Skeletal muscle satellite cell (primary cell): ENCODE results near the gene SLIRP.
"Not testable (repeated sequence)": the region's sequence is repeated elsewhere in the genome, so short reads cannot be mapped to it uniquely, and the experiment has no call there.

Experiments
- H3K27me3 ChIP-seq: 2 replicates; pipeline ENCODE4 v1.7.0; 2013; ENCODE audit warnings: low read length; ENCODE audit not compliant: control insufficient read depth, insufficient read depth
- H3K36me3 ChIP-seq: 2 replicates; pipeline ENCODE4 v1.7.0; 2013; ENCODE audit warnings: mild to moderate bottlenecking, control low read depth, low read length; ENCODE audit not compliant: insufficient read depth
- H3K4me1 ChIP-seq: 2 replicates; pipeline ENCODE4 v1.7.0; 2013; ENCODE audit warnings: low read length; ENCODE audit not compliant: control insufficient read depth, insufficient read depth
- H3K4me2 ChIP-seq: 2 replicates; pipeline ENCODE4 v1.7.0; 2013; ENCODE audit warnings: mild to moderate bottlenecking, low read length
- H3K4me3 ChIP-seq: 2 replicates; pipeline ENCODE4 v1.7.0; 2013; ENCODE audit warnings: low read length
- H3K9ac ChIP-seq: 2 replicates; pipeline ENCODE4 v1.7.0; 2013; ENCODE audit warnings: mild to moderate bottlenecking, low read depth, low read length, moderate library complexity
- H3K9me3 ChIP-seq: replicated peaks from 2 replicates; pipeline ENCODE4 v1.7.0; 2013; ENCODE audit warnings: mild to moderate bottlenecking, control low read depth, low read length

Gene SLIRP

DNA sequence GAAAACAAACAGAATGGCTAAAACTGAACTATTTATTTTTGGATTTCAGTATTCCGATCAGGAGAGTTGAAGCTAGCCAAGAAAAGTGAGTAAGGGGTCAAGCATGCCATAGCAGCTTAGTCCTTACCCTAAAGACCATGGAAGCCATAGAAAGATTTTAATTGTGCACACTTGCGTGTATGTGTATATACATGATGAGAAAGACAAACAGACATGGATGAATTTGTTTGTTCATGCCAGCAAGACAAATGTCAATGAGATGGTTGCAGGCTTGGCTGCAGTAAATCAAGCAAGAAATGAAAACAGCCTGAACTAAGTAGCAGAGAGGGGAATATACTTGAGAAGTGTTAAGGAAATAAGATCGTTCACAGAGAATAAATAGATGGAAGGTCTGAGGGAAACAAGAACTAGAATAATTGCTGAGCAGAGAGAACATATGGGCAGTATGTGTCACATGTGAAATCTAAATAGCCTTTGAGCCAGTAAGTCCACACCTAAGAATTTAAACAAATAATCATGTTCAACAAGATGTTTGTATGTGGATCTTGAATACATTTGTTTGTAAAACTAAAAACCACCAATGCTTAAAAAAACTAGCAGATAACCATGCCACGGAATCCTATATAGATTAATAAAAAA is 38.3 kb downstream of the SLIRP start:
- Histone ChIP-seq H3K4me3 (no peak overlapping the region), H3K36me3 (peaks cover 38% of the 10 kb centered on the region), H3K9me3 (no peaks in the 10 kb centered on the region), H3K9ac (no peak overlapping the region), H3K4me1 (no peaks in the 10 kb centered on the region), H3K4me2 (no peak overlapping the region), H3K27me3 (no peaks in the 10 kb centered on the region)

GRCh38 chr14:77747425-77747824 is 39.5 kb downstream of the SLIRP start:
- H3K4me2 ChIP-seq, H3K4me3 ChIP-seq, H3K9me3 ChIP-seq, H3K4me1 ChIP-seq, H3K9ac ChIP-seq, H3K27me3 ChIP-seq: not testable (repeated sequence)
- H3K36me3 ChIP-seq = peaks cover 46% of the 10 kb centered on the region

DNA sequence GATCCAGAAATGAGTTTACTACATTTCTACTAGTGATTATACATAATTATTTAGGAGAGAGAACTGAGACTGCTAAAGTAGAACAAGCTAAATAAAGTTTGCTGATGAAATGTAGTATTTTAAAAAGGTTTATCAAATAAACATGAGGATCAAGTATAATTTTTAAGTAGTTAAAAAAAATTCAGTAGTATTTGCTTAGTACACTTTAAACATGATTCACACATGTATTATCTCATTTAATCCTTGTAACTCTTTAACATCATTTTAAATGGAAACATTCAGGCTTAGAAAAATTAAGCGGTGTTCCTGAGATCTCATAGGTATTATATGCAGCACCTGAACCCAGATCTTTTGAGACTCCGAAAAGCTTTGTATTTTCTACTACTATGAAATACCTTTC is 44.4 kb downstream of the SLIRP start:
- peaks cover 42% of the 10 kb centered on the region for H3K36me3 ChIP-seq

DNA sequence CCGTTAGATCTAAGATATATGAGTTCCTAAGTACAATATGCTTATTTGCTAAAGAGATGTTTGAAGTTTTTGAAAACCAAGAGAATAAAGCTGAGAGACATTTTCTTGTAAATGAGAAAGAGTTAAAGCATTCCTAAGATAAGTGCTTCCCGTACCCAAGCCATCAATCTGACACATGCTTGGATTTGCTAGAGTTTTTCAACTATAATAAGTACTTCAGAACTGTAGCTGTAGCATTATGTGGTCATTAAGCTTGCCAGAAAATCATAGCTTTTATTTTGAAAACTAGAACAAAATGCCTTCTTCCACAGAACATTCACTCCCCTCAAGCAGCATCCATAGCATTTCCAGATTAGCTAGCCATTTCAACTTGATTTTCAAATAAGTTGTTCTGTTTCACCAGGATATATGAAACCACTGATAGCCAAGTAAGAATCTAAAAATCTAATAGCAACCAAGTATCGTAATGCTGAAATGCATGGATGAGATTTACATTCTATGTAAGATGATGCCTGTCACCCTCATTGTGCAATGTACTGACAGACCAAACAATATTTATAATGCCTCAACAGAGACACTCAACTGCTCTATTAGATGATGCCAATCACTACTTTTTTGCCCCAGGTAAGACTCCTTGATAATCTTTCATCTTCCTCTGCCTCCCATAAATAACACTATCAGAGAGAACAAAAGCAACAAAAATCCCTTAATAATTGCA is 45.1 kb downstream of the SLIRP start:
- H3K9ac ChIP-seq = no peak overlapping the region
- H3K4me2 ChIP-seq = no peak overlapping the region
- H3K4me1 ChIP-seq = no peaks in the 10 kb centered on the region
- no peak overlapping the region for H3K4me3 ChIP-seq
- no peaks in the 10 kb centered on the region for H3K9me3 ChIP-seq
- H3K36me3 ChIP-seq = peaks cover 42% of the 10 kb centered on the region
- no peaks in the 10 kb centered on the region for H3K27me3 ChIP-seq

More for the DNA sequence above, 44.4 kb downstream of the SLIRP start:
- no peak overlapping the region for H3K9ac ChIP-seq
- no peak overlapping the region for H3K4me3 ChIP-seq
- no peaks in the 10 kb centered on the region for H3K27me3 ChIP-seq
- H3K4me1 ChIP-seq = no peaks in the 10 kb centered on the region
- H3K9me3 ChIP-seq = no peaks in the 10 kb centered on the region
- H3K4me2 ChIP-seq = no peak overlapping the region

DNA sequence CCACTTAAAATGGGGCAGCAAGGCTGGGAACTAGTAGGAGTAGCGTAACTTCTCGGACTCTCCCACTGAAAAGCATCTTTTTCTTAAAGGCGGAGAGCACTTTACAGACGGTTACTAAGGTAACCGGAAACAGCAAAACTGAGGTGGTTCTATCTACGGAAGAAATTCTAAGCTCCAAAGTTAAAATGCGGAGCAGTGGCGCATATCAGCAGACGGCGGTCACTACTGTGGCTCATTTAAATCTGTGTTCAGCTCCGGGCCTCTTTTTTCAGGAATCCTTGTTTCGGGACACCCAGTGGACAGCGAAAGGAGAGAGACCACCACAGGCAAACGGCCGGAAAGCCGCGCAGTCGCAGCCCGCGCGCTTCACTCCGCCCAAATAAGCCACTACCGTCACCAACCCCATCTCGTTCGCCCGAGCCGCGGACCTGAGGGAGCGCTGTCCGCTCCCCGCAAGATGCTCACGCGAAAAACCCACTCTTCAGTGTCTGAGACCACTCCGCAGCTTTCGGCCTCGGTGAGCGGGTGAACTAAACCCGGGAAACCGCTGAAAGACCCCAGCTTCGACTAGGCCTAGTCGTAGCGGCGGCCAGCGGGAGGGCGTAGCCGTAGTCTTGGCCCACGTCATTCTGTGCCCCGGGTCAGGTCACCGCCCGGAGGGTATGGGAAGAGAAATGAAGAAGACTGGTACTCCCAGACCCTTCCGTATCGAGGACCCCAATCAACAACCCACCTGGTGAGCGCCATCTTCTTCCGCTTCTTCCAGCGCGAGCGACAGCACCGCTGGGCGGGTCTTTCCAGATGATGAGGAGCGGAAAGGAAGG is 52.7 kb downstream of the SLIRP start, which contains the start of gene SNW1:
Gene SNW1 (minus strand): TSS at position 776 of the 824 bp plus-strand sequence. CDS start 29 bp downstream, at position 747.
- H3K9ac ChIP-seq = peak within 1 kb of the TSS; percentile 99
- peak within 1 kb of the TSS; percentile 83 for H3K4me2 ChIP-seq
- H3K36me3 ChIP-seq = no peaks in the 10 kb centered on the region
- no peaks in the 10 kb centered on the region for H3K9me3 ChIP-seq
- H3K27me3 ChIP-seq = no peaks in the 10 kb centered on the region
- peaks cover 14% of the 10 kb centered on the region for H3K4me1 ChIP-seq
- peak within 1 kb of the TSS; percentile 97 for H3K4me3 ChIP-seq

- no peaks in the 10 kb centered on the region for H3K36me3 ChIP-seq
- H3K9me3 ChIP-seq = no peaks in the 10 kb centered on the region
- peaks cover 14% of the 10 kb centered on the region for H3K4me1 ChIP-seq
- peak overlapping the region; percentile 99 for H3K9ac ChIP-seq
- H3K27me3 ChIP-seq = no peaks in the 10 kb centered on the region
- peak overlapping the region; percentile 83 for H3K4me2 ChIP-seq
- H3K4me3 ChIP-seq = peak overlapping the region; percentile 97
These were observed 53.5 kb downstream of the SLIRP start for GRCh38 chr14:77761205-77761931.

DNA sequence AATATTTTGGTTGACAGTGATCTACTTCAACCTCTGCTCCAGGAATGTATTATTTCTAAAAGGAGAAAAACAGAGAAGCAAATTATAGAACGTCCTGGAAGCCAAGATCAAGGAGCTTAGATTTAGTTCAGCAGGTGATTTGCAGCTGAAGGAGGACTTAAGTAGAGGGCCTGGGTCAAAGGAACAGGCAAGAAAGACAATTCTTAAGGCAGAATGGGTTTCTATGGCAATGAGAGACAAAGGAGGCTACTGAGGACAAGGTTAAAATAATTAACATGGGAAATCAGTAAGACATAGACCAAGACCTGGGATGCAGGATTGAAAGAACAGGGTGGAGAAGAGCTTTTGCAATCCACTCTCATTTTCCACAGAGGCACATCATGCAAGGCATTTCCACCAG is 55.4 kb downstream of the SLIRP start:
- Histone ChIP-seq H3K4me3 (no peak overlapping the region), H3K36me3 (no peaks in the 10 kb centered on the region), H3K4me1 (peaks cover 14% of the 10 kb centered on the region), H3K27me3 (no peaks in the 10 kb centered on the region), H3K4me2 (no peak overlapping the region), H3K9me3 (no peaks in the 10 kb centered on the region), H3K9ac (no peak overlapping the region)

- Histone ChIP-seq H3K4me2 (no peak overlapping the region), H3K36me3 (no peaks in the 10 kb centered on the region), H3K9me3 (no peaks in the 10 kb centered on the region), H3K9ac (no peak overlapping the region), H3K27me3 (no peaks in the 10 kb centered on the region), H3K4me1 (peaks cover 14% of the 10 kb centered on the region), H3K4me3 (no peak overlapping the region)
These were observed 56.1 kb downstream of the SLIRP start for GRCh38 chr14:77763978-77764377.
